Adrenal gland (tissue), 5 donors: ENCODE data around the gene TNFSF18.

Experiments
- CTCF ChIP-seq, 6 experiments: fragments of 450-650 bp in 4 of 6; fragments of 200-600 bp in 2 of 6; sonication (generic) in 1 of 6; IDR thresholded peaks; 1 replicate in 5 of 6; 2 replicates in 1 of 6; pipeline versions ENCODE4 v1.5.1 to v1.8.0; 2016 to 2021; ENCODE audit warnings: antibody characterized with exemption in 6 of 6, mild to moderate bottlenecking in 2 of 6, moderate library complexity in 1 of 6
- POLR2A ChIP-seq, 2 donors: fragments of 450-650 bp; IDR thresholded peaks; one replicate each; pipeline ENCODE4 v1.6.1; 2017; ENCODE audit warnings: antibody characterized with exemption in 2 of 2, mild to moderate bottlenecking in 2 of 2, moderate library complexity in 1 of 2
- donor health status: DM: no; HTN: no; CAD: no.

DNA sequence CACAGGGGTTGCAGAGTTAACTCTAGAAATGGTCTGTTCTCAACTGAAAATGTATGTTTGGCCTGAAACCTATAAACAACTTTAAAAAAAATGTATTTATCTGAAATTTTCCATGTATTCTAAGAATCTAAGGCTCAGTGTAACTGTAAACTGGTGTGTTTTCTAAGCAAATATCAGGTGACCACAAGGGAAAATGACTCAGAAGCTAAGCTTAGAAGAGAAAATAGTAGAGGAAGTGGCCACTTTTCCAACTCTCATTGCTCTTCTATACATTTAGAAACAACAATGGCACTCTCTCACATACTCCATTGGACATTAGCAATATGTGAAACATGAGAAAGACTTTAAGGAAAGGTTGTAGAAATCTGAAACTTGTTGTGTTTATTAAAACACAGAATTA, 7.5 kb downstream of the TNFSF18 start:
- no peak for TF ChIP-seq CTCF (IDR thresholded peaks at IDR 0.05)
- TF ChIP-seq POLR2A (IDR thresholded peaks at IDR 0.05): no peak
